HepG2 (cell line): ENCODE measurements around the gene LRIG1. TPM values are rescaled to one million over a fixed set of nuclear protein-coding genes. Genes with fewer than 3 reads are reported as not detected.

Source experiments
- ATAC-seq: fragments of 200-7000 bp; cut with Tn5 transposase; 3 replicates; pipeline ENCODE4 v1.9.1; 2020; ENCODE audit warnings: mild to moderate bottlenecking, moderate library complexity
- BruUV-seq: library from RNA; stranded (reverse); fragments of 400-500 nt; replicated peaks from 2 replicates; lab custom pipeline; 2021; lab: Mats Ljungman, UMichigan
- CTCF ChIA-PET: fragments of 300-600 bp; formaldehyde crosslinking; extraction: SDS; loops from one replicate; lab custom pipeline; 2021; ENCODE audit warnings: low total read pairs, inconsistent platforms, low intra/inter-chr PET ratio; lab: Yijun Ruan, JAX
- POLR2A ChIA-PET: fragments of 350-600 bp; sonication (Branson Sonifier 250); formaldehyde crosslinking; loops from one replicate; lab custom pipeline; 2020; ENCODE audit warnings: antibody characterized with exemption, inconsistent platforms; lab: Yijun Ruan, JAX
- DNase-seq: peaks from one replicate; pipeline ENCODE4 v3.0.0-alpha.2; 2015; ENCODE audit warnings: low spot score
- FAIRE-seq: peaks from 3 replicates; lab custom pipeline; 2011; peaks lifted over from hg19 to GRCh38; lab: Jason Lieb, UNC
- H2AFZ ChIP-seq: one replicate; pipeline ENCODE4 v1.6.1; 2011; ENCODE audit warnings: low read length, inconsistent platforms
- H3K27ac ChIP-seq: fragments of 300-600 bp; 3 replicates; pipeline ENCODE4 v1.8.0; 2011; ENCODE audit warnings: mixed run types, mild to moderate bottlenecking, mixed read lengths, low read length, inconsistent platforms; ENCODE audit not compliant: insufficient read depth; ENCODE audit errors: extremely low read length
- H3K27me3 ChIP-seq, 2 experiments: fragments of 200-600 bp in 1 of 2; 2 replicates in 1 of 2; 3 replicates in 1 of 2; pipeline versions ENCODE4 v1.6.0 to v1.8.0; 2011; ENCODE audit warnings: low read length in 2 of 2, mild to moderate bottlenecking in 2 of 2, moderate library complexity in 2 of 2, inconsistent platforms in 1 of 2; ENCODE audit not compliant: insufficient read depth in 2 of 2, control insufficient read depth in 1 of 2
- H3K36me3 ChIP-seq, 2 experiments: fragments of 200-600 bp in 1 of 2; replicated peaks in 1 of 2; 2 replicates in 1 of 2; 3 replicates in 1 of 2; pipeline versions ENCODE4 v1.5.1 to v1.8.0; 2011; ENCODE audit warnings: low read length in 2 of 2, inconsistent platforms in 1 of 2; ENCODE audit not compliant: insufficient read depth in 2 of 2, control insufficient read depth in 1 of 2
- H3K4me1 ChIP-seq: 2 replicates; pipeline ENCODE4 v1.5.1; 2012; ENCODE audit warnings: low read length, inconsistent platforms; ENCODE audit not compliant: insufficient read depth
- H3K4me2 ChIP-seq: 2 replicates; pipeline ENCODE4 v1.6.0; 2011; ENCODE audit warnings: low read depth, low read length, inconsistent platforms
- H3K4me3 ChIP-seq, 3 experiments: fragments of 200-600 bp in 1 of 3; sonication (generic), shearing (Covaris generic) in 1 of 3; replicated peaks in 1 of 3; 2 replicates each; pipeline ENCODE4 v1.5.1; 2011 to 2016; ENCODE audit warnings: low read length in 3 of 3, inconsistent platforms in 2 of 3, low read depth in 2 of 3, mild to moderate bottlenecking in 2 of 3, control low read depth in 1 of 3, mixed read lengths in 1 of 3; ENCODE audit not compliant: insufficient read depth in 1 of 3
- H3K79me2 ChIP-seq: one replicate; pipeline ENCODE4 v1.6.1; 2011; ENCODE audit warnings: low read length, inconsistent platforms; ENCODE audit not compliant: insufficient read depth
- H3K9ac ChIP-seq: 2 replicates; pipeline ENCODE4 v1.6.0; 2011; ENCODE audit warnings: mild to moderate bottlenecking, low read depth, low read length, inconsistent platforms; ENCODE audit not compliant: insufficient read depth
- H3K9me3 ChIP-seq: 2 replicates; pipeline ENCODE4 v1.5.1; 2012; ENCODE audit warnings: mild to moderate bottlenecking, low read length
- H4K20me1 ChIP-seq: 2 replicates; pipeline ENCODE4 v1.6.0; 2011; ENCODE audit warnings: inconsistent platforms, mild to moderate bottlenecking, low read length, moderate library complexity; ENCODE audit not compliant: insufficient read depth
- ATF4 ChIP-seq, 2 experiments: fragments of 450-650 bp in 1 of 2; sonication (generic) in 1 of 2; formaldehyde crosslinking; IDR thresholded peaks; 2 replicates each; pipeline versions ENCODE4 v1.5.0 to v1.8.0; 2020 to 2022; ENCODE audit warnings: mild to moderate bottlenecking in 1 of 2, missing genetic modification reagents in 1 of 2
- CCDC6 ChIP-seq: sonication (generic); formaldehyde crosslinking; IDR thresholded peaks from 2 replicates; pipeline ENCODE4 v1.8.1; 2022; ENCODE audit warnings: mild to moderate bottlenecking, missing genetic modification reagents, moderate library complexity
- ELF1 ChIP-seq: sonication (generic); formaldehyde crosslinking; IDR thresholded peaks from 2 replicates; pipeline ENCODE4 v1.4.0; 2020; ENCODE audit warnings: missing genetic modification reagents
- FOXA1 ChIP-seq, 2 experiments: fragments of 450-650 bp in 1 of 2; sonication (generic) in 1 of 2; formaldehyde crosslinking in 1 of 2; IDR thresholded peaks; 2 replicates each; pipeline versions ENCODE4 v1.4.0 to v1.6.1; 2016 to 2020; ENCODE audit warnings: missing genetic modification reagents in 1 of 2
- HMG20B ChIP-seq: conservative IDR thresholded peaks from 2 replicates; pipeline ENCODE4 v1.6.1; 2016; ENCODE audit warnings: missing genetic modification reagents, missing compliant biosample characterization
- KDM3A ChIP-seq: IDR thresholded peaks from 2 replicates; pipeline ENCODE4 v1.6.1; 2018; ENCODE audit warnings: low read depth, missing compliant biosample characterization
- MED1 ChIP-seq: sonication (generic); formaldehyde crosslinking; IDR thresholded peaks from 2 replicates; pipeline ENCODE4 v1.4.0; 2020; ENCODE audit warnings: missing genetic modification reagents
- MIER3 ChIP-seq: IDR thresholded peaks from 2 replicates; pipeline ENCODE4 v1.6.1; 2016; ENCODE audit warnings: missing compliant biosample characterization, borderline replicate concordance
- SIX4 ChIP-seq: sonication (generic); formaldehyde crosslinking; IDR thresholded peaks from 2 replicates; pipeline ENCODE4 v1.4.0; 2020; ENCODE audit warnings: missing genetic modification reagents
- SKIL ChIP-seq: sonication (generic); formaldehyde crosslinking; IDR thresholded peaks from 2 replicates; pipeline ENCODE4 v1.8.0; 2022; ENCODE audit warnings: missing genetic modification reagents, mild to moderate bottlenecking, moderate library complexity, borderline replicate concordance
- SMC3 ChIP-seq: IDR thresholded peaks from 2 replicates; pipeline ENCODE4 v1.6.1; 2011; ENCODE audit warnings: low read length, improper control_type of control experiment
- TOPORS ChIP-seq: sonication (generic); formaldehyde crosslinking; IDR thresholded peaks from 2 replicates; pipeline ENCODE4 v1.8.0; 2023; ENCODE audit warnings: mild to moderate bottlenecking, missing genetic modification reagents
- ZBTB10 ChIP-seq: sonication (generic); formaldehyde crosslinking; IDR thresholded peaks from 2 replicates; pipeline ENCODE4 v1.4.0; 2020; ENCODE audit warnings: missing genetic modification reagents, borderline replicate concordance
- ZFP62 ChIP-seq: sonication (generic); formaldehyde crosslinking; IDR thresholded peaks from 2 replicates; pipeline ENCODE4 v1.4.0; 2020; ENCODE audit warnings: missing genetic modification reagents
- ZNF10 ChIP-seq: sonication (generic); formaldehyde crosslinking; IDR thresholded peaks from 2 replicates; pipeline ENCODE4 v1.4.0; 2020; ENCODE audit warnings: mild to moderate bottlenecking, low read depth, missing genetic modification reagents, borderline replicate concordance
- ZNF136 ChIP-seq: sonication (generic); formaldehyde crosslinking; IDR thresholded peaks from 2 replicates; pipeline ENCODE4 v1.8.1; 2022; ENCODE audit warnings: low read depth, mild to moderate bottlenecking, moderate library complexity, missing genetic modification reagents
- ZNF772 ChIP-seq: sonication (generic); formaldehyde crosslinking; IDR thresholded peaks from 2 replicates; pipeline ENCODE4 v1.5.0; 2020; ENCODE audit warnings: mild to moderate bottlenecking, missing genetic modification reagents
- ZNF850 ChIP-seq: sonication (generic); formaldehyde crosslinking; conservative IDR thresholded peaks from 2 replicates; pipeline ENCODE4 v1.9.0; 2021; ENCODE audit warnings: mild to moderate bottlenecking, missing genetic modification reagents
- WGBS: methylation state at CpG from one replicate; pipeline ENCODE4 v1.1.6; 2017; ENCODE audit warnings: low lambda C conversion rate; 5-methylcytosine and 5-hydroxymethylcytosine counted together
- in situ Hi-C: cut with HindIII; loops from 2 replicates; pipeline ENCODE4 v1.10.0; 2017; ENCODE audit warnings: low pct_unique_long_range_greater_than_20kb; ENCODE audit not compliant: extremely low pct_ligation_motif_present
- intact Hi-C: fragments of 100-400 bp; cut with micrococcal nuclease; formaldehyde crosslinking; loops from one replicate; pipeline ENCODE4 v1.10.0; 2022; ENCODE audit not compliant: unreplicated experiment
- polyA plus RNA-seq, 8 experiments: library from polyadenylated mRNA; depleted of rRNA in 3 of 8; stranded (reverse) in 7 of 8; unstranded in 1 of 8; fragments of >200 nt; fragmentation: Illumina TruSeq in 4 of 8; extraction: Trizol in 4 of 8; gene quantifications; 2 replicates each; pipeline versions ENCODE4 v1.2.1 to v1.2.3, GENCODE V29; 2011 to 2016; ENCODE audit warnings: low read depth in 4 of 8, missing spikeins in 1 of 8, mixed read lengths in 1 of 8; ENCODE audit not compliant: insufficient read depth in 1 of 8
- total RNA-seq, 5 experiments: library from RNA; depleted of rRNA; stranded (reverse); fragments of >200 nt; fragmentation: Illumina TruSeq; extraction: Trizol; gene quantifications; 2 replicates each; pipeline ENCODE4 v1.2.3, GENCODE V29; 2016; ENCODE audit warnings: low read depth in 1 of 5

The LRIG1 gene
- total and polyA plus RNA-seq, 2 of the 13 experiments (the other 11 are each of a cell fraction or from before 2014, with no cell fraction given): 17.8 to 24.8 TPM

GRCh38 chr3:66401157-66401550, 99.7 kb downstream of the LRIG1 start (continued):
- TF ChIP-seq HMG20B (no peak), ZBTB10 (no peak), CCDC6 (CRISPR knock-in tag) (no peak), TOPORS (no peak), FOXA1 (IDR thresholded peaks at IDR 0.05) (no peak), FOXA1 (CRISPR knock-in tag; IDR thresholded peaks at IDR 0.05) (no peak), ZNF772 (CRISPR knock-in tag) (no peak)

DNA sequence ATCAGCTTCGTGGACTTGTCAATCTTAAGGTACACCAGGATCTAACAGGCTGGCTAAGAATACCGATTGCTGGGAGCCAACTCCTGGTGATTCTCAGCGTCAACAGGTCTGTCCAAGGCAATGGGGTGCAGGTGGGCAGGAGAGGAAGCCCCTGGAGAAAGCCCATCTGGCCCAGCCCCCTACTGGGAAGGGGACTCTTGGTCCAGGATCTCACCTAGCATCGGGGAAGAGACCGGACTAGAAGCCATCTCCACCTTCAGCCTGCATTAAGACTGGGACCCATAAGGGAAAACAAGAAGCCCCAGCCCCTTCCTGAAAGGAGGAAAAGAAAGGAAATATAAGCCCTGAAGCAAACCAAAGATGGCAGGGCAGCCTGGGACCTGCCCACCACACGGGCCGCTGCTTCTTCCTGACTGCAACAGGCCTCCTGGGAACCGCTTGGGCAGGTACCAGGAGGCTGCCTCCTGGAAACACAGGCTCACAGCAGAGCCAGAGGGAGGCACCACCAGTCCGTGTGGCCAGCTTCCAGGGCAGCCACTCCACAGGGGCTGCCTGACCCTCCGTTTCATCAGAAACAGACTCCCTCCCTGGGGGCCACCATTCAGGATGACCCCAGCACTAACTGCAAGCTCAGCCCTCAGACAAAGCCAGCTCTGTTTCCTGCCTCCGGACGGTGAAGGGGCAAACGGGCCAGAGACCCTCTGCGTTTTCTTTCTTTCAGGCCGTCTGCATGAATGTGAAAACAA, 100.2 kb downstream of the LRIG1 start:
- no peaks in the 10 kb centered on the region for H3K4me1 ChIP-seq
- no peaks in the 10 kb centered on the region for H3K27me3 ChIP-seq
- no peak overlapping the region for H3K4me2 ChIP-seq
- in situ Hi-C loops: no loop called here
- no peak overlapping the region for H3K9ac ChIP-seq
- H3K9me3 ChIP-seq: no peaks in the 10 kb centered on the region
- ATAC-seq (no peak; the same call in 2 of the 3 replicates), DNase-seq (no peak), FAIRE-seq (no peak)
- POLR2A ChIA-PET: no interaction called here
- no peaks in the 10 kb centered on the region for H3K79me2 ChIP-seq
- no peak overlapping the region for H2AFZ ChIP-seq
- H4K20me1 ChIP-seq: no peaks in the 10 kb centered on the region
- 92% methylated on average over 12 of the region's 15 CpGs for WGBS
- peaks cover 20 to 59% of the 10 kb centered on the region in 2 experiments for H3K36me3 ChIP-seq
- H3K4me3 ChIP-seq: no peak overlapping the region
- intact Hi-C loops: no loop called here
- CTCF ChIA-PET: no interaction called here
- no peak overlapping the region for H3K27ac ChIP-seq
- TF ChIP-seq ZNF850: no peak
- no peak for TF ChIP-seq MED1
- TF ChIP-seq KDM3A (CRISPR knock-in tag): no peak
- no peak for TF ChIP-seq ZNF136
- TF ChIP-seq ATF4 (CRISPR knock-in tag; IDR thresholded peaks at IDR 0.05): no peak
- TF ChIP-seq SIX4: no peak
- TF ChIP-seq ZNF10 (CRISPR knock-in tag): no peak
- no peak for TF ChIP-seq ZFP62 (CRISPR knock-in tag)
- no peak for TF ChIP-seq ELF1 (CRISPR knock-in tag)
- no peak for TF ChIP-seq MIER3 (CRISPR knock-in tag)
- TF ChIP-seq SMC3: no peak
- no peak for TF ChIP-seq SKIL (CRISPR knock-in tag)
- no TSS peak for BruUV-seq
